GM18519 (cell line): ENCODE data around the gene UGT2A2.
"Not testable (repeated sequence)": the region's sequence is repeated elsewhere in the genome, so short reads cannot be mapped to it uniquely, and the experiment has no call there.

Experiments used
- ATAC-seq: cut with Tn5 transposase; IDR thresholded peaks from one replicate; pipeline ENCODE4 v1.9.1; 2021; ENCODE audit warnings: mild to moderate bottlenecking, moderate library complexity; ENCODE audit not compliant: unreplicated experiment, low FRiP score

UGT2A2 gene

GRCh38 chr4:69639542-69639941, at the start of gene UGT2A2:
Gene UGT2A2, minus strand, starts transcription at chr4:69639642. Its CDS starts 2 bp downstream, at chr4:69639640.
- no peak for ATAC-seq

GRCh38 chr4:69684804-69685203, 45.4 kb upstream of the UGT2A2 start:
- no peak for ATAC-seq

- ATAC-seq, result no peak
These were observed 29.2 kb upstream of the UGT2A2 start for GRCh38 chr4:69668680-69669079.

- not testable (repeated sequence) for ATAC-seq
These were observed 24.6 kb upstream of the UGT2A2 start for GRCh38 chr4:69664009-69664408.

GRCh38 chr4:69661130-69661803, 21.8 kb upstream of the UGT2A2 start:
- ATAC-seq, result not testable (repeated sequence)

- ATAC-seq, result no peak
These were observed 18.7 kb upstream of the UGT2A2 start for GRCh38 chr4:69658133-69658532.

- no peak for ATAC-seq
These were observed 17.3 kb upstream of the UGT2A2 start for GRCh38 chr4:69656653-69657158.

- no peak for ATAC-seq
These were observed 13.7 kb upstream of the UGT2A2 start, which contains the start of gene UGT2A1 for GRCh38 chr4:69653147-69653546. Gene UGT2A1, minus strand, starts transcription at chr4:69653247. Its CDS starts 5,603 bp downstream, at chr4:69647644.

- ATAC-seq, result no peak
These were observed 11.4 kb upstream of the UGT2A2 start for GRCh38 chr4:69650872-69651271.

- no peak for ATAC-seq
These were observed 10.2 kb upstream of the UGT2A2 start for GRCh38 chr4:69649629-69650028.

- ATAC-seq, result no peak
These were observed 9.8 kb upstream of the UGT2A2 start for GRCh38 chr4:69649207-69649606.

- ATAC-seq, result no peak
These were observed 3.5 kb upstream of the UGT2A2 start for GRCh38 chr4:69642961-69643360.

- no peak for ATAC-seq
These were observed 847 bp upstream of the UGT2A2 start for GRCh38 chr4:69640289-69640688.

- ATAC-seq, result peak; percentile 47
These were observed 22.3 kb downstream of the UGT2A2 start for GRCh38 chr4:69617083-69617694.

- ATAC-seq, result no peak
These were observed 29.0 kb downstream of the UGT2A2 start for GRCh38 chr4:69610484-69610883.

GRCh38 chr4:69601065-69601464, 38.4 kb downstream of the UGT2A2 start:
- ATAC-seq, result no peak

GRCh38 chr4:69600013-69600412, 39.4 kb downstream of the UGT2A2 start:
- no peak for ATAC-seq

GRCh38 chr4:69594382-69594781, 45.1 kb downstream of the UGT2A2 start:
- no peak for ATAC-seq

GRCh38 chr4:69591364-69591763, 48.1 kb downstream of the UGT2A2 start:
- no peak for ATAC-seq

- no peak for ATAC-seq
These were observed 49.6 kb downstream of the UGT2A2 start for GRCh38 chr4:69589884-69590283.

- no peak for ATAC-seq
These were observed 55.3 kb downstream of the UGT2A2 start for GRCh38 chr4:69584135-69584534.

GRCh38 chr4:69583543-69583942, 55.9 kb downstream of the UGT2A2 start:
- no peak for ATAC-seq
